GM21786 (cell line): Measurements from ENCODE around the gene SMC4.

Experiments
- ATAC-seq: cut with Tn5 transposase; IDR thresholded peaks from one replicate; pipeline ENCODE4 v1.9.1; 2021; ENCODE audit not compliant: unreplicated experiment

Gene SMC4

GRCh38 chr3:160474416-160474838, 75.0 kb downstream of the SMC4 start:
- no peak for ATAC-seq

GRCh38 chr3:160475153-160475552, 75.7 kb downstream of the SMC4 start:
- no peak for ATAC-seq

- ATAC-seq, result no peak
These were observed 76.4 kb downstream of the SMC4 start for GRCh38 chr3:160475884-160476283.

- no peak for ATAC-seq
These were observed 78.3 kb downstream of the SMC4 start for GRCh38 chr3:160477750-160478149.

- ATAC-seq, result no peak
These were observed 78.9 kb downstream of the SMC4 start for GRCh38 chr3:160478338-160478737.

GRCh38 chr3:160479376-160479775, 79.9 kb downstream of the SMC4 start:
- no peak for ATAC-seq

GRCh38 chr3:160480931-160481330, 81.5 kb downstream of the SMC4 start:
- ATAC-seq, result no peak

- ATAC-seq, result no peak
These were observed 82.4 kb downstream of the SMC4 start for GRCh38 chr3:160481856-160482255.

GRCh38 chr3:160482796-160483195, 83.3 kb downstream of the SMC4 start:
- no peak for ATAC-seq
